ENCODE results near the gene SLC41A1. TPM values are rescaled to one million over a fixed set of nuclear protein-coding genes. Genes with fewer than 3 reads are reported as not detected.
"Not testable (repeated sequence)": the region's sequence is repeated elsewhere in the genome, so short reads cannot be mapped to it uniquely, and the experiment has no call there.

SLC41A1 gene
- total RNA-seq, 2 donors from 2014 or later: 27.7 to 56.8 TPM

DNA sequence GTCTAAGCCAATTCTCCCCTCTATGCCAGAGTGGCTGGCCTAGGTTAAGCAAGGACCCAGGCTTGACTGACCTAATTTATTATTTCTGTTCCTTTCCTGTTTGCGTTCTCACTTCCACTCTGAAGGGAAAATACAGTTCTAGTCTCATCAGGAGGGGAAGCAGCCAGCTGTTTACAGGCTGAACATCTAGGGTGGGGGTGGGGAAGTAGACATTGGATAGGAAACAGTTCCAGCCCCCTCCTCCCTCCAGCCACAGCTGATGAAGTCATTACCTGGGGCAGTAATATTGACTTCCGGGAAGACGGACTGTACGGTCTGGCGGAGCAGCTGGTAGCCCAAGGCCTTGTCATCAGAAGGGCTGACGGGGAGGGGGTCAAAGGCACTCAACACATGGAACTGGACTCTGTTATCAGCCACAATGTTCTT lies 19.3 kb upstream of the SLC41A1 start:
- no peaks in the 10 kb centered on the region for H3K27me3 Mint-ChIP-seq
- H3K4me3 Mint-ChIP-seq: no peak overlapping the region
- no peaks in the 10 kb centered on the region for H3K4me1 Mint-ChIP-seq
- no peaks in the 10 kb centered on the region for H3K9me3 Mint-ChIP-seq
- H3K27ac Mint-ChIP-seq: no peak overlapping the region
- no peaks in the 10 kb centered on the region for H3K36me3 Mint-ChIP-seq (ENCODE audit: low read depth)
- no peak for ATAC-seq (replicated peaks)

DNA sequence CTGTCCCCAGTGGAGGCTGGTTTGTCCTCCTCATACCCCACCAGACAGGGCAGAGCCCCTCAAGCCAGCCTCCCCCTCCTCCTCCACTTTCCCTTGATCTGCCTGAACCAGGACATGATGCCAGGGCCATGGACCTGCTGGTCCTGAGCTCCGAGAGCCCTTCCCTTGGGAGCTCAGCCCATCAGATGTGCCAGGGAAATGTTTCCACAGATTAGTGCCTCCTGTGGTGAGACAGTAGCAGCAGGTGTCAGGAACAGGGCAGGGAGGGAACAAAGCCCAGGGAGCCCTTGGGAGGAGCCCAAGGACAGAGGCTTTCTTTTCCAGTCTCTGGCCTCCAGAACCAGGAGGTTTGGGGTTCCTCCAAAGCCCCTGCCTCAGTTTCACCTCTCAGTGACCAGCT lies 14.6 kb upstream of the SLC41A1 start:
- H3K36me3 Mint-ChIP-seq (ENCODE audit: low read depth): no peaks in the 10 kb centered on the region
- H3K27ac Mint-ChIP-seq: no peak overlapping the region
- no peak for ATAC-seq (replicated peaks)
- peaks cover 4% of the 10 kb centered on the region for H3K27me3 Mint-ChIP-seq
- no peaks in the 10 kb centered on the region for H3K9me3 Mint-ChIP-seq
- H3K4me1 Mint-ChIP-seq: peaks cover 23% of the 10 kb centered on the region
- H3K4me3 Mint-ChIP-seq: no peak overlapping the region

DNA sequence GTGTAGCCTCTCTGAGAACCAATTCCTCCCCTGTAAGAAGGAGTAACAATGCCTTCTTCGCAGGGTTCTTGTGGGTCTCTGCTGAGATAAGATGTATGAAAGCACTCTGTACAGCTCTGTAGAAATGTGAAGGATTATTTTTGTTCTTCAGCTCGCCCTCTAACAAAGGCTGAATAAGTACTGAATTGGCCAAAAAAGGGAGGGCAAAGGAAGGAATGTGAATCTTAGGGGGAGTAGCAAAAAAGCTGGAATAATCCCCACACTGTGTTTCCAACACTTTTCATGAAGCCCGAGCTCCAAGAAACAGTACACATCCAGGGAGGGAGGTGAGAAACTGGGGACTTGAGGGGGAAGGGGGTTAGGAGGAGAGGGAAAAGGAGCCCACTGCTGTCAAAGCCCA lies 14.0 kb upstream of the SLC41A1 start:
- H3K36me3 Mint-ChIP-seq (ENCODE audit: low read depth): no peaks in the 10 kb centered on the region
- H3K27me3 Mint-ChIP-seq: peaks cover 4% of the 10 kb centered on the region
- no peak for ATAC-seq (replicated peaks)
- peaks cover 28% of the 10 kb centered on the region for H3K4me1 Mint-ChIP-seq
- H3K9me3 Mint-ChIP-seq: no peaks in the 10 kb centered on the region
- no peak overlapping the region for H3K4me3 Mint-ChIP-seq
- no peak overlapping the region for H3K27ac Mint-ChIP-seq

DNA sequence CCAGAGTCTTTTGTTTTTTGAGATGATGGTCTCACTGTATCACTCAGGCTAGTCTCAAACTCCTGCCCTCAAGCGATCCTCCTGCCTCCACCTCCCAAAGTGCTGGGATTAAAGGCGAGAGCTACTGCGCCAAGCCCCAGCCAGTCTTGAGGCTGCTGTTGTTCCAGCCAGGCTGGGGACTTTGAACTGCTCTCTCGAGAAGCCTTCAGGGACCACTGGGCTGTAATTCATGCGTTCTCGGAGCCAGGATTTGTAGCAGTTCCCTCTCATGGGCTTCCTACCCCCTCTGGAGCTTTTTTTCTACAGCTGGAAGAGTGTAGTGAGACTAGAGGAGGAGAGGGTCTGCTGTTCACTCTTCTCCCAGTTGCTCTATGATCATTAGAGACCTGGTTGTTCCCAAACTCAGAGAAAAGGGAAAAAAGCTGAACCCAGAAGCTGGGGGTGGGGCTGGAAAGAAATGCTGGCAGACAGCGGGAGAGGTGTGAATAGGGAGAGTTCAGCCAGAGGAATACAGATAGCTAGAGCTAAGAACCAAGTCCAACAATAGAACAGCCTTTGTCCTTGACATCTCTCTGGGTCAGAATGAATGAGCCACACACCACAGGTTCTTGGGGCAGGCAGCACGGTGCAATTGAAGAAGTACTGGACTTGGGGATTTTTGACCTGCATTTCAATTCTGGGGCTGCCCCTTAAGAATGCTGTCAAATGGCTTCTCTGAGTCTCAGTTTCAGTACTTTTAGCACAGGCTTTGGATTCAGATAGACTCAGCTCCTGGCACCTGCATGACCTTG lies 13.2 kb upstream of the SLC41A1 start:
- Mint-ChIP-seq H3K27me3 (peaks cover 4% of the 10 kb centered on the region), H3K36me3 (ENCODE audit: low read depth) (no peaks in the 10 kb centered on the region), H3K9me3 (no peaks in the 10 kb centered on the region), H3K4me1 (peaks cover 28% of the 10 kb centered on the region), H3K4me3 (no peak overlapping the region), H3K27ac (no peak overlapping the region)
- ATAC-seq (replicated peaks): peak; percentile 71

DNA sequence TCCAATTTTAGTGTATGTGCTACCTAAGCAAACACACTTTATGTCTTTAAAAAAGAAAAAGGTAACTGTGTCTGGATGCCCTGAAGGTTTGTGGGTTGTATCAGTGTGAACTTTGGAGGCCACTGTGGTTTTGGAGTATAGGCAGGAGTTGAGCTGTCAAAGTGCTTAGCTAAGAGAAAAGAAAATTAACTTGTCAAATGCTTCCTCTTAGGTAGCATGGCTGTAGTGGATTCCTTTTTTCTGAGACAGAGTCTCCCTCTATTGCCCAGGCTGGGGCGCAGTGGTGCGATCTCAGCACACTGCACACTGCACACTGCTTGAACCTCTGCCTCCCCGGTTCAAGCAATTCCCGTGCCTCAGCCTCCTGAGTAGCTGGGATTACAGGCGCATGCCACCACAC lies 11.2 kb upstream of the SLC41A1 start:
- peak; percentile 55 for ATAC-seq (replicated peaks)
- Mint-ChIP-seq H3K4me1 (peaks cover 28% of the 10 kb centered on the region), H3K27ac (no peak overlapping the region), H3K27me3 (peaks cover 4% of the 10 kb centered on the region), H3K9me3 (no peaks in the 10 kb centered on the region), H3K4me3 (peak overlapping the region; percentile 26), H3K36me3 (ENCODE audit: low read depth) (no peaks in the 10 kb centered on the region)

DNA sequence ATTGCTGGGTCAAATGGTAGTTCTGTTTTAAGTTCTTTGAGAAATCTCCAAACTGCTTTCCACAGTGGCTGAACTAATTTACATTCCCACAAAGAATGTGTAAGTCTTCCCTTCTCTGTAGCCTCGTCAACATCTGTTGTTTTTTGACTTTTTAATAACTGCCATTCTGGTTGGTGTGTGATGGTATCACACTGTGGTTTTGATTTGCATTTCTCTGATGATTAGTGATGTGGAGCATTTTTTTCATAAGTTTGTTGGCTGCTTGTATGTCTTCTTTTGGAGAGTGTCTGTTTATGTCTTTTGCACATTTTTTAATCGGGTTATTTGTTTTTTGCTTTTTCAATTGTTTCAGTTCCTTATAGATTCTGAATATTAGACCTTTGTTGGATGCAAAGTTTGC lies 10.3 kb upstream of the SLC41A1 start:
- H3K36me3 Mint-ChIP-seq (ENCODE audit: low read depth); H3K27ac Mint-ChIP-seq: not testable (repeated sequence)
- peak overlapping the region; percentile 26 for H3K4me3 Mint-ChIP-seq

DNA sequence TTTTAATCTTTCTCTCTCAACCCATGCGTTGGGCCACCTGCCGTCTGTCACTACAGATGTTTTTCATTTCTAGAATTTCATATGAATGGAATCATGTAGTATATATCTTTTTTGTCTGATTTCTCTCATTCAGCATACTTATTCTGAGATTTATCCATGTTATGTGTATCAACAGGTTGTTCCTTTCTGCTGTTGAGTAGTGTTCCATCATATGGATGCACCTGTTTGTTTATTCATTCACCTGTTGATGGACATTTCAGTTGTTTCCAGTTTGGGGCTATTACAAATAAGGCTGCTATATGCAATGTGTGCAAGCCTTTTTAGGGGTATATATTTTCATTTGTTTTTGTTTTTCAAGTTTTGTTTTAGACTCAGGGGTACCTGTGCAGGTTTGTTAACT lies 9.4 kb upstream of the SLC41A1 start:
- no peak for ATAC-seq (replicated peaks)
- H3K27ac Mint-ChIP-seq: no peak overlapping the region

More for the DNA sequence above, 10.3 kb upstream of the SLC41A1 start:
- ATAC-seq (replicated peaks): peak; percentile 67
- peaks cover 28% of the 10 kb centered on the region for H3K4me1 Mint-ChIP-seq
- not testable (repeated sequence) for H3K9me3 Mint-ChIP-seq, H3K27me3 Mint-ChIP-seq

DNA sequence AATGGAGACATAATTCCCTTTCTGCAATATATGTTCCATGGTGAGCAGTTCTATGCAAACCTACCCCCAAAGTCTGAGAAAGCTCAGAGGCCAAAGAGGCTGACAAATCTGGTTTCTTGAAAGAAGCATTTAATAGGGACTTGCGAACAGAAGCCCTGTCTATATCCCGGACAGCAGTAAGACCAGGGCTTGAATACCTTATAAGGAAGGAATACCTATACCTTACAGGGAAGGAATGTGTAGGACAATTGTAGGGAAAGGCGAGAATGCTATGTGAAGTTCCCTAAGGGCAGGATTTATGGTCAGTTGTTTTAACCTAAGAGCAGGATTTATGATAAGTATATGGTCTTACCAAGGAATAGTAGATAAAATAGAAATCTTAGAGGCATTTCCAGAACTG lies 5.0 kb upstream of the SLC41A1 start:
- Mint-ChIP-seq H3K9me3 (no peaks in the 10 kb centered on the region), H3K27ac (no peak overlapping the region), H3K4me3 (no peak overlapping the region), H3K4me1 (peaks cover 18% of the 10 kb centered on the region), H3K27me3 (no peaks in the 10 kb centered on the region), H3K36me3 (ENCODE audit: low read depth) (no peaks in the 10 kb centered on the region)
- no peak for ATAC-seq (replicated peaks)

More for the DNA sequence above, 9.4 kb upstream of the SLC41A1 start:
- no peaks in the 10 kb centered on the region for H3K9me3 Mint-ChIP-seq
- no peak overlapping the region for H3K4me3 Mint-ChIP-seq
- H3K27me3 Mint-ChIP-seq: peaks cover 4% of the 10 kb centered on the region
- H3K4me1 Mint-ChIP-seq: peaks cover 28% of the 10 kb centered on the region
- H3K36me3 Mint-ChIP-seq (ENCODE audit: low read depth): no peaks in the 10 kb centered on the region

DNA sequence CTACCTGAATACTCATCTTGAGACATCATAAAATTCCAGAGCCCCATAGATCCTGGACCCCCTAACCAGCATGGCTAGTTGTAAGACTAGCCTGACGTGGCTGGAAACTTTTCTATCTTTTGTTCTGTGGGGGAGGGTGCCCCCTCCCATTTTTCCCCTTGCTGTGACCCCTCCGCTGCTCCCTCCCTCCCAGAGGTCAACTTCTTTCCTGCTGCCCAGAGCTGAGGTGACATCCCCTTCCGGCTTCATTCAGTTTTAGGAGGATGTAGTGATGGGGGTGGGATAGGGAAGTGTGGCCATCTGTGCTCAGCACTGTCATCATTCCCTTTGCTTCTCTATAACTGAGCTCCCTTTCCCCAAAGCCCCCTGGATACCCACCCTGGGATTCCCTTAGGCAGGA lies 4.4 kb upstream of the SLC41A1 start:
- ATAC-seq (replicated peaks): no peak
- Mint-ChIP-seq H3K4me3 (no peak overlapping the region), H3K9me3 (no peaks in the 10 kb centered on the region), H3K36me3 (ENCODE audit: low read depth) (no peaks in the 10 kb centered on the region), H3K27me3 (no peaks in the 10 kb centered on the region), H3K27ac (no peak overlapping the region), H3K4me1 (peaks cover 13% of the 10 kb centered on the region)

DNA sequence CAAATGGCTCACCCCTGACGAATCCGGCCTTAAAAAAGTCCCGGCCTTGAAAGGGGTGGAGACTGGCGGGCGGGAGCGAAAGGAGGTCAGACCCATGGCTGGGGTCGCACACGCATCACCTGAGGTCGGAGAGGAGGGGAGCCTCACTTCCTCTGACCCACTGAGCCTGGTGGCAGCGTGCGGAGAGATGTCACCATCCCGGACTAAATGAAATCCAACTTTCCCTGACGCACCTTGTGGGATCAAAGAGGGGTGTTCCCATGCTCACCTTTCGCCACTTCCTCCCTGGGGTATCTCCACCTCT lies 709 bp upstream of the SLC41A1 start:
- H3K4me3 Mint-ChIP-seq: peak overlapping the region; percentile 98
- H3K27ac Mint-ChIP-seq: peak overlapping the region; percentile 72
- peaks cover 26% of the 10 kb centered on the region for H3K36me3 Mint-ChIP-seq (ENCODE audit: low read depth)
- no peaks in the 10 kb centered on the region for H3K9me3 Mint-ChIP-seq
- ATAC-seq (replicated peaks): no peak
- peaks cover 38% of the 10 kb centered on the region for H3K4me1 Mint-ChIP-seq
- no peaks in the 10 kb centered on the region for H3K27me3 Mint-ChIP-seq

DNA sequence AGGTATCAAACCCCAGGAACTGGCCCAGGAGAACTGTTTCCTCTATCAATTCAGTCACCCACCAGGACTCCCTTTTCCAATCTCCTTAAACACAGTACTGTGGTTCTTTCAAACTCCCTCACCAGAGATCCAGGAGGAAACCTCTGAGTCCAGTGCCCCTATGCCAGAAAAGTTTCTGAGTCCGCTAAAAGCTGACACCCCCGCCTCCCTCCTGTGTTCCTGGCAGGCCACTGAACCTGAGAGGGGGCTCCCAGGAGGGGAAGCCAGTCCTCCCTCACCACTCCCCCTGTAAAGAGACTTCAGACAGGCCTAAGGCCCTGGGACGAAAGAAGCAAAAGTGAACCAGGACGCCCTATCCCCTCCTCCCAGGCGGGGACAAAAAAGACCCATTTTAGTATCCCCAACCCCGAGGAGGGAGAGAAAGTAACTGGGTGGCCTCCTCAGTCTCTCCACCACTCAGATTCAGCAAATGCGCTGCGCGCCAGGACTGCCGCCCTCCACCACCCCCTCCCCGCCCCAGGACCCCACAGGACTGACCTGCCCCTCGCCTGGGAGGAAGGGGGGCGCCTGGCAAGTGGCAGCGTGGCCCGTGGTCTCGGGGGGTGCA lies 624 bp downstream of the SLC41A1 start:
- Mint-ChIP-seq H3K27ac (peak overlapping the region; percentile 93), H3K27me3 (no peaks in the 10 kb centered on the region), H3K9me3 (no peaks in the 10 kb centered on the region), H3K4me1 (peaks cover 48% of the 10 kb centered on the region), H3K4me3 (peak overlapping the region; percentile 98), H3K36me3 (ENCODE audit: low read depth) (peaks cover 39% of the 10 kb centered on the region)
- ATAC-seq (replicated peaks): peak; percentile 27

DNA sequence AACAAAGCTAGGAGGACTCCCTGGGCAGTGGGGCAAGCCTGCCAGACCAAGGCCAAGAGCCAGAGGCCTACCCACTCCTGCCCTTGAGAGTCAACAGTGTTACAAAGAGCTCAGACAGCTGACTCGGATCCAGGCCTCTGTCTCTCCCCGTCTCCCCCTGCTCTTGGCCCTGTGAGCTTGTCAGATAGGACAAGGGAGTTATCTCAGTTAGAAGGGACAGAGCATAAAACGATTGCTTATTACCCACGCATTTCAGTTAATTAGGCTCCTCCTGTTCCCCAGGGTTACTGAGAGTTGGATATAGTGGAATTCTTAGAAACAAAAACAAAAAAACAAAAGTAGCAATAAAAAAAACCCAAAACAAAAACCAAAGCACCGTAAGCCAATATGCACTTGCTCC lies 1.3 kb downstream of the SLC41A1 start:
- H3K4me1 Mint-ChIP-seq: peaks cover 54% of the 10 kb centered on the region
- peaks cover 43% of the 10 kb centered on the region for H3K36me3 Mint-ChIP-seq (ENCODE audit: low read depth)
- H3K27me3 Mint-ChIP-seq: no peaks in the 10 kb centered on the region
- ATAC-seq (replicated peaks): no peak
- H3K27ac Mint-ChIP-seq: peak overlapping the region; percentile 93
- H3K4me3 Mint-ChIP-seq: peak overlapping the region; percentile 98
- no peaks in the 10 kb centered on the region for H3K9me3 Mint-ChIP-seq

DNA sequence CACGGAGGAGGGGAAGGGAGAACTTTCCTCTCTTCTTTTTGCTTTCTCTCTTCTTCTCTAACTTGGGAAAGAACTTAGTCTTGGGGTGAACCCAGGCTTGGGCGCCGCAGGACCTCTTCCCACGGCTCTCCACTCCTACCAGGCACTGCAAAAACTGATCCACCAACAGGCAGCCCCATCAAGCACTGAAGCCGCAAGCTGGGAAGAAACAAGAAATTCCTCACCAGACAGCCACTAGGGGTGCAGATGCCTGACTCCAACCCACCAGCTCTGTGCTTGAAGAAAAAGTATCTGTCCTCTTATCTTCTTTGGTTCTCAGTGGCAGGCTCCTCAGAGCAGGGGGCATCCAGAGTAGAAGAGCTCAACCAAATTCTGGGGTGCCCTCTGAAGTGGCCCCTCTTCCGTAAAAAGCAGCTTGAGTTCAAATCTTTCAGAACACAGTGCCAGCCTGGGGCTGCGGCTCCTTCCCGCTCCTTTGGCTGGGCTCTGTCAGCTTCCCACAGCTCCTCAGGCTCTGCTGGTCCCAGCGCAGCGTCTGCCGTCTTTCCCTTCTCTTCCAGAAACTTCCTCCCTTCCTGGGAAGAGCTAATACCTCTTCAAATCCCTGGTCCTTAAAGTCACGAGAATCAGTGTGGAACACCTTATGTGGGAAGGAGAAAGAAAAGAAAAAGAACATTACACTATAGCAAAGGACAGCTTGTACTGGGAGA lies 2.4 kb downstream of the SLC41A1 start:
- H3K36me3 Mint-ChIP-seq (ENCODE audit: low read depth): peaks cover 53% of the 10 kb centered on the region
- H3K9me3 Mint-ChIP-seq: no peaks in the 10 kb centered on the region
- H3K27ac Mint-ChIP-seq: peak overlapping the region; percentile 93
- H3K4me3 Mint-ChIP-seq: peak overlapping the region; percentile 98
- no peaks in the 10 kb centered on the region for H3K27me3 Mint-ChIP-seq
- H3K4me1 Mint-ChIP-seq: peaks cover 65% of the 10 kb centered on the region
- no peak for ATAC-seq (replicated peaks)

DNA sequence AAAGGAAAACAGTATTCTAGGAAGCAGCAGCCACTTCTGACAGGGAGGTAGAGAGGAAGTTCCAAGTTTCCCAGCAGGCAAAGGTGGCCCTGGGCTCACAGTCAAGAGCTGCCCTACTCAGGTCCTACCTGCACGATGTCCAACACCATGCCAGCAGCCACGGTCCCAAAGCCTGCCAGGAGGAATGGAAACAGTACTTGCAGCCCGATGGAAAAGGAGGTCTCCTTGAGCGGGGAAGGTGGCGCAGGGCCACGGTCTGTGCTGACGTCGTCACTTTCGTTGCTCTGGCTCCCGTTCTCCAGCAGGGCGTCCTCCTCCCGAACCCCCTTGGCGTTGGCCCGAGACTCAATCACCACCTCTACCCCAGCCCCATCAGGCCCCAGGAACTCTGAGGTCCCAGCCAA lies 3.1 kb downstream of the SLC41A1 start:
- H3K27me3 Mint-ChIP-seq: no peaks in the 10 kb centered on the region
- H3K27ac Mint-ChIP-seq: no peak overlapping the region
- H3K9me3 Mint-ChIP-seq: no peaks in the 10 kb centered on the region
- peak overlapping the region; percentile 98 for H3K4me3 Mint-ChIP-seq
- H3K4me1 Mint-ChIP-seq: peaks cover 71% of the 10 kb centered on the region
- ATAC-seq (replicated peaks): no peak
- H3K36me3 Mint-ChIP-seq (ENCODE audit: low read depth): peaks cover 59% of the 10 kb centered on the region

DNA sequence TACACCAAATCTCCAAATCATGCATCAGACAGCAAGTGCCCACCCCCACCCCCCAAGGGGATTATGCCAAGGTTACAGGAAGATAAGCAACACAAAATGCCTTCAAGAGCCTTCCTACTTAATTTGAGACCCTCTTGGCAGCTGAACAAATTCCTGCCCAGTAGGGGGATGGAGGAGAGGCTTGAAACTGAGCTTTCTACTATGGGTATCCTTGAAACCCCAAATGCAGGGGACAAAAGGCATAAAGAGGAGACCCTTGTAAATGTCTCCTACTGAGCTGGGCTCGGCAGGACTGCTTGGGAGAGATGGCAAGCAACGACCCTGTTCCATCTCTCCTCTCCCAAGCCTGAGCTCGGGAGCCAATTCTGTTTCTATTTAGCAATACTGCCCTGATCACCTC lies 3.5 kb downstream of the SLC41A1 start:
- Mint-ChIP-seq H3K4me3 (peak overlapping the region; percentile 98), H3K27ac (no peak overlapping the region)

More for the DNA sequence above, 3.5 kb downstream of the SLC41A1 start:
- ATAC-seq (replicated peaks): no peak
- H3K4me1 Mint-ChIP-seq: peaks cover 72% of the 10 kb centered on the region
- peaks cover 64% of the 10 kb centered on the region for H3K36me3 Mint-ChIP-seq (ENCODE audit: low read depth)
- H3K9me3 Mint-ChIP-seq: no peaks in the 10 kb centered on the region
- no peaks in the 10 kb centered on the region for H3K27me3 Mint-ChIP-seq

Measured in activated T-helper 17 cell treated with anti-CD3 and anti-CD28 coated beads, Interleukin-2, amount 50 U/mL, for 72 hours (primary cell).